ENCODE data around the gene CACNA1S. TPM values are rescaled to one million over a fixed set of nuclear protein-coding genes. Genes with fewer than 3 reads are reported as not detected.

CACNA1S gene
- polyA plus RNA-seq, 1 experiment = not detected

- no peak overlapping the region for H3K4me3 ChIP-seq (ENCODE audit: low read depth, low read length)
- CTCF ChIA-PET = interaction anchor here (1.0 to 1.3 kb wide), 3 partner anchors 8 to 79 kb away, joined by 3 to 8 read pairs (median 6); no protein-coding TSS in a partner anchor
- no peaks in the 10 kb centered on the region for H3K9me3 ChIP-seq (ENCODE audit: control insufficient read depth, insufficient read depth, low read length)
- TF ChIP-seq CTCF (IDR thresholded peaks at IDR 0.05; ENCODE audit: low read depth, low read length) = no peak
- POLR2A ChIA-PET = no interaction called here
- no peak for DNase-seq (ENCODE audit: low read depth, low spot score)
- no peak overlapping the region for H3K27ac ChIP-seq (ENCODE audit: low read depth, low read length)
- peaks cover 65% of the 10 kb centered on the region for H3K27me3 ChIP-seq (ENCODE audit: control insufficient read depth, insufficient read depth, low read length)
Observed at GRCh38 chr1:201051399-201051798, 60.8 kb downstream of the CACNA1S start.

- DNase-seq (ENCODE audit: low read depth, low spot score) = no peak
- no peak overlapping the region for H3K27ac ChIP-seq (ENCODE audit: low read depth, low read length)
- no peak for TF ChIP-seq CTCF (IDR thresholded peaks at IDR 0.05; ENCODE audit: low read depth, low read length)
- no peak overlapping the region for H3K4me3 ChIP-seq (ENCODE audit: low read depth, low read length)
- H3K27me3 ChIP-seq (ENCODE audit: control insufficient read depth, insufficient read depth, low read length) = peaks cover 59% of the 10 kb centered on the region
- POLR2A ChIA-PET = no interaction called here
- CTCF ChIA-PET = interaction anchor here (1.1 to 3.9 kb wide), 3 partner anchors 8 to 79 kb away, joined by 6 to 19 read pairs (median 8); no protein-coding TSS in a partner anchor
- no peaks in the 10 kb centered on the region for H3K9me3 ChIP-seq (ENCODE audit: control insufficient read depth, insufficient read depth, low read length)
Observed at GRCh38 chr1:201050515-201051277, 61.5 kb downstream of the CACNA1S start.

- CTCF ChIA-PET = interaction anchor here (3.9 kb wide), 1 partner anchor 77 kb away, joined by 19 read pairs; no protein-coding TSS in a partner anchor
- DNase-seq (ENCODE audit: low read depth, low spot score) = no peak
- Histone ChIP-seq H3K9me3 (ENCODE audit: control insufficient read depth, insufficient read depth, low read length) (no peaks in the 10 kb centered on the region), H3K27ac (ENCODE audit: low read depth, low read length) (no peak overlapping the region), H3K27me3 (ENCODE audit: control insufficient read depth, insufficient read depth, low read length) (peaks cover 49% of the 10 kb centered on the region), H3K4me3 (ENCODE audit: low read depth, low read length) (no peak overlapping the region)
- POLR2A ChIA-PET = interaction anchor here (0.7 kb wide), 1 partner anchor 34 kb away, joined by 3 read pairs; no protein-coding TSS in a partner anchor
- no peak for TF ChIP-seq CTCF (IDR thresholded peaks at IDR 0.05; ENCODE audit: low read depth, low read length)
Observed at GRCh38 chr1:201049248-201049831, 62.9 kb downstream of the CACNA1S start.

GRCh38 chr1:201048521-201048920, 63.7 kb downstream of the CACNA1S start:
- no peak overlapping the region for H3K4me3 ChIP-seq (ENCODE audit: low read depth, low read length)
- ChIA-PET POLR2A (no interaction called here), CTCF (interaction anchor here (3.9 kb wide), 1 partner anchor 76 kb away, joined by 19 read pairs; no protein-coding TSS in a partner anchor)
- no peak for DNase-seq (ENCODE audit: low read depth, low spot score)
- TF ChIP-seq CTCF (IDR thresholded peaks at IDR 0.05; ENCODE audit: low read depth, low read length) = no peak
- H3K27ac ChIP-seq (ENCODE audit: low read depth, low read length) = no peak overlapping the region
- H3K9me3 ChIP-seq (ENCODE audit: control insufficient read depth, insufficient read depth, low read length) = no peaks in the 10 kb centered on the region
- H3K27me3 ChIP-seq (ENCODE audit: control insufficient read depth, insufficient read depth, low read length) = peaks cover 43% of the 10 kb centered on the region

- CTCF ChIA-PET = interaction anchor here (0.7 to 3.5 kb wide), 8 partner anchors 8 to 129 kb away, joined by 3 to 31 read pairs (median 3); no protein-coding TSS in a partner anchor
- Histone ChIP-seq H3K27ac (ENCODE audit: low read depth, low read length) (no peak overlapping the region), H3K27me3 (ENCODE audit: control insufficient read depth, insufficient read depth, low read length) (peaks cover 18% of the 10 kb centered on the region), H3K9me3 (ENCODE audit: control insufficient read depth, insufficient read depth, low read length) (no peaks in the 10 kb centered on the region), H3K4me3 (ENCODE audit: low read depth, low read length) (no peak overlapping the region)
- POLR2A ChIA-PET = no interaction called here
- DNase-seq (ENCODE audit: low read depth, low spot score) = no peak
- no peak for TF ChIP-seq CTCF (IDR thresholded peaks at IDR 0.05; ENCODE audit: low read depth, low read length)
Observed at GRCh38 chr1:201044119-201044518, 68.1 kb downstream of the CACNA1S start.

Measured in AG04450 (cell line).